Measurements from ENCODE around the gene NTN3. TPM values are rescaled to one million over a fixed set of nuclear protein-coding genes. Genes with fewer than 3 reads are reported as not detected.
A peak's percentile ranks its signal among the peaks of the same experiment; 100 is the strongest.

NTN3 gene
- polyA plus RNA-seq (2011; rRNA removed) (not detected in 2 replicates), polyA plus RNA-seq (2017; fragmentation: RNase III; extraction: RNeasy Plus Mini Kit Qiagen cat#74134 plus additional on column Dnase treatment) (0.04 TPM in 1 of 3 replicates, not detected in the others), polyA minus RNA-seq (2011; rRNA and poly(A)+ RNA removed) (not detected in 2 replicates)
- 0.01 TPM in 1 of 2 replicates, not detected in the other for polyA plus RNA-seq (2012; cell fraction: cytosol; rRNA removed)
- 0.04 and 0.19 TPM in 2 replicates for polyA plus RNA-seq (2012; cell fraction: nucleus; rRNA removed)

GRCh38 chr16:2471016-2471652 lies at the start of gene NTN3:
TSS of gene NTN3 (plus strand) at chr16:2471297. CDS start at chr16:2471702, 405 bp downstream.
- POLR2A ChIA-PET, result no interaction called here
- Histone ChIP-seq H3K27ac (peak within 1 kb of the TSS in 1 of 2 experiments; percentile 22; a peak in 1 of 6 replicates), H3K4me1 (peaks cover 44% of the 10 kb centered on the region), H3K4me2 (peak within 1 kb of the TSS; percentile 29; the same call in 2 of the 3 replicates), H3K9me3 (no peaks in the 10 kb centered on the region), H3K4me3 (no peak within 1 kb of the TSS)
- WGBS (ENCODE audit: missing lambda C conversion rate), result no CpG with 5 or more reads among the region's 59 CpGs
- DNase-seq (ENCODE audit: low read depth in 1 of 2, low spot score in 1 of 2) (no peak), ATAC-seq (no peak), FAIRE-seq (no peak)
- TF ChIP-seq ZFP36 (IDR thresholded peaks at IDR 0.05; ENCODE audit: borderline replicate concordance, partially characterized antibody), result no peak
- no peak for TF ChIP-seq TP53 (CRISPR knock-in tag; IDR thresholded peaks at IDR 0.05)
- no peak for TF ChIP-seq ATOH8 (CRISPR knock-in tag; IDR thresholded peaks at IDR 0.05; ENCODE audit: low read depth)
- no peak for TF ChIP-seq KDM5A (IDR thresholded peaks at IDR 0.05)
- no peak for TF ChIP-seq MAZ (IDR thresholded peaks at IDR 0.05; ENCODE audit: borderline replicate concordance, low read depth, low read length)
- no peak for TF ChIP-seq CHD2 (IDR thresholded peaks at IDR 0.05; ENCODE audit: low read length, partially characterized antibody)
- no peak for TF ChIP-seq CHD4 (IDR thresholded peaks at IDR 0.05; ENCODE audit: borderline replicate concordance)
- no peak for TF ChIP-seq USF2 (IDR thresholded peaks at IDR 0.05)
- no peak for TF ChIP-seq MAFK (IDR thresholded peaks at IDR 0.05; ENCODE audit: partially characterized antibody)
- no peak for TF ChIP-seq EP300 (IDR thresholded peaks at IDR 0.05)
- no peak for TF ChIP-seq PBX3 (IDR thresholded peaks at IDR 0.05)
- TF ChIP-seq FOSL2 (IDR thresholded peaks at IDR 0.05), result no peak
- no peak for TF ChIP-seq FOSL2 (CRISPR knock-in tag; IDR thresholded peaks at IDR 0.05)
- TF ChIP-seq RAD21 (conservative IDR thresholded peaks at IDR 0.05 in 1 of 2, IDR thresholded peaks at IDR 0.05 in 1 of 2), result no peak
- CTCF ChIA-PET, result interaction anchor here (0.6 to 1.3 kb wide), 2 partner anchors 11 to 32 kb away, joined by 3 read pairs; partner anchors contain the start of gene TEDC2

GRCh38 chr16:2422123-2422867 lies 48.8 kb upstream of the NTN3 start:
- Histone ChIP-seq H3K27ac (no peak overlapping the region), H3K4me3 (no peak overlapping the region), H3K9me3 (no peaks in the 10 kb centered on the region), H3K4me1 (no peaks in the 10 kb centered on the region), H3K4me2 (no peak overlapping the region)
- FAIRE-seq, result no peak
- ChIA-PET CTCF (interaction anchor here (0.6 to 2.3 kb wide), 15 partner anchors 9 to 391 kb away, joined by 3 to 15 read pairs (median 4); no protein-coding TSS in a partner anchor), POLR2A (no interaction called here)
- DNase-seq (ENCODE audit: low read depth in 1 of 2, low spot score in 1 of 2), result no peak
- 78% methylated on average over 6 of the region's 7 CpGs for WGBS (ENCODE audit: missing lambda C conversion rate)
- ATAC-seq, result peak; percentile 20 to 41; a peak in 3 of 6 replicates
- TF ChIP-seq RFX5 (IDR thresholded peaks at IDR 0.05), result no peak
- no peak for TF ChIP-seq ZFP36 (IDR thresholded peaks at IDR 0.05; ENCODE audit: borderline replicate concordance, partially characterized antibody)
- no peak for TF ChIP-seq REST (IDR thresholded peaks at IDR 0.05)
- TF ChIP-seq EHF (CRISPR knock-in tag; IDR thresholded peaks at IDR 0.05), result no peak
- TF ChIP-seq ZC3H11A (IDR thresholded peaks at IDR 0.05), result no peak
- no peak for TF ChIP-seq BCL3 (IDR thresholded peaks at IDR 0.05)
- TF ChIP-seq HEYL (CRISPR knock-in tag; IDR thresholded peaks at IDR 0.05), result no peak
- TF ChIP-seq RCOR1 (IDR thresholded peaks at IDR 0.05; ENCODE audit: low read depth, low read length), result no peak
- no peak for TF ChIP-seq PHF8 (IDR thresholded peaks at IDR 0.05; ENCODE audit: borderline replicate concordance, low read depth)
- no peak for TF ChIP-seq ELK1 (IDR thresholded peaks at IDR 0.05; ENCODE audit: low read depth, low read length)
- no peak for TF ChIP-seq GATA3 (IDR thresholded peaks at IDR 0.05; ENCODE audit: borderline replicate concordance)
- no peak for TF ChIP-seq ESRRA (IDR thresholded peaks at IDR 0.05; ENCODE audit: borderline replicate concordance, low read length)
- TF ChIP-seq POLR2A (IDR thresholded peaks at IDR 0.05; ENCODE audit: low read length), result no peak

All from A549 (cell line).